Small intestine (tissue), 7 donors: Measurements from ENCODE around the gene PCDH15. TPM values are rescaled to one million over a fixed set of nuclear protein-coding genes. Genes with fewer than 3 reads are reported as not detected.

ENCODE experiments used
- DNase-seq, 2 donors: peaks; one replicate each; pipeline versions ENCODE4 v3.0.0 to v3.0.0-alpha.2; 2013
- FAIRE-seq: peaks from 2 replicates; lab custom pipeline; 2012; peaks lifted over from hg19 to GRCh38; lab: Jason Lieb, UNC
- H3K27ac ChIP-seq, 3 donors: one replicate each; pipeline ENCODE4 v1.5.1; 2013; ENCODE audit warnings: low read length in 2 of 3, mild to moderate bottlenecking in 2 of 3, control low read depth in 1 of 3, inconsistent platforms in 1 of 3, low read depth in 1 of 3, moderate library complexity in 1 of 3
- H3K27me3 ChIP-seq, 3 donors: one replicate each; pipeline ENCODE4 v1.6.1; 2013; ENCODE audit warnings: low read length in 3 of 3, inconsistent platforms in 1 of 3; ENCODE audit not compliant: control insufficient read depth in 3 of 3, insufficient read depth in 3 of 3
- H3K36me3 ChIP-seq, 3 donors: one replicate each; pipeline ENCODE4 v1.6.1; 2013; ENCODE audit warnings: low read length in 3 of 3, inconsistent platforms in 1 of 3, low read depth in 1 of 3, mild to moderate bottlenecking in 1 of 3, moderate library complexity in 1 of 3; ENCODE audit not compliant: control insufficient read depth in 3 of 3, insufficient read depth in 2 of 3
- H3K4me1 ChIP-seq, 3 donors: one replicate each; pipeline ENCODE4 v1.6.1; 2013; ENCODE audit warnings: low read length in 2 of 3, inconsistent platforms in 1 of 3, low read depth in 1 of 3, mild to moderate bottlenecking in 1 of 3, moderate library complexity in 1 of 3; ENCODE audit not compliant: control insufficient read depth in 3 of 3, insufficient read depth in 2 of 3
- H3K4me3 ChIP-seq, 3 donors: one replicate each; pipeline ENCODE4 v1.5.1; 2013; ENCODE audit warnings: low read length in 3 of 3, control low read depth in 1 of 3, inconsistent platforms in 1 of 3, low read depth in 1 of 3, mild to moderate bottlenecking in 1 of 3, moderate library complexity in 1 of 3
- H3K9me3 ChIP-seq, 2 donors: one replicate each; pipeline ENCODE4 v1.6.1; 2013; ENCODE audit warnings: low read depth in 1 of 2, low read length in 1 of 2; ENCODE audit not compliant: control insufficient read depth in 2 of 2, insufficient read depth in 1 of 2
- WGBS, 3 donors: extraction: QIAGEN DNeasy Blood & Tissue Kit; methylation state at CpG; one replicate each; pipeline ENCODE4 v1.1.7; 2013; 5-methylcytosine and 5-hydroxymethylcytosine counted together
- polyA plus RNA-seq, 4 donors: library from polyadenylated mRNA; stranded (reverse) in 3 of 4; unstranded in 1 of 4; fragments of 200-250 nt in 3 of 4; fragments of 120-200 nt in 1 of 4; gene quantifications; one replicate each; pipeline versions ENCODE4 v1.2.1 to v1.2.3, GENCODE V29; 2013
- donor health status: healthy with polysubstance abuse.
- donor health status: control.
- donor health status: control.
- donor health status: Bipolar disorder and iron deficiency.
- donor health status: healthy.

PCDH15 gene
- polyA plus RNA-seq, 4 donors: 0.12 to 0.21 TPM; not detected in 2

- H3K27me3 ChIP-seq: no peaks in the 10 kb centered on the region
- 83 to 94% (median 86%) methylated on average over 1 of the region's 1 CpG for WGBS, 3 donors
- no peaks in the 10 kb centered on the region for H3K4me1 ChIP-seq
- H3K36me3 ChIP-seq: no peaks in the 10 kb centered on the region
- FAIRE-seq: no peak
- DNase-seq: no peak
- no peaks in the 10 kb centered on the region for H3K9me3 ChIP-seq
- no peak overlapping the region for H3K4me3 ChIP-seq
- no peak overlapping the region for H3K27ac ChIP-seq
These were observed 799.0 kb downstream of the PCDH15 start for GRCh38 chr10:54002077-54002476.

GRCh38 chr10:53997953-53998352 is 803.1 kb downstream of the PCDH15 start:
- no peak overlapping the region for H3K27ac ChIP-seq
- H3K4me3 ChIP-seq: no peak overlapping the region
- 48 to 58% (median 52%) methylated on average over 2 of the region's 2 CpGs for WGBS, 3 donors
- peak in 1 of 2 donors; percentile 4 for DNase-seq
- H3K9me3 ChIP-seq: no peaks in the 10 kb centered on the region
- no peaks in the 10 kb centered on the region for H3K36me3 ChIP-seq
- FAIRE-seq: no peak
- no peaks in the 10 kb centered on the region for H3K4me1 ChIP-seq
- no peaks in the 10 kb centered on the region for H3K27me3 ChIP-seq

GRCh38 chr10:53990799-53991238 is 810.2 kb downstream of the PCDH15 start:
- peaks cover 0 to 6% of the 10 kb centered on the region in 2 donors for H3K9me3 ChIP-seq
- no peak overlapping the region for H3K27ac ChIP-seq
- H3K36me3 ChIP-seq: no peaks in the 10 kb centered on the region
- H3K4me1 ChIP-seq: no peaks in the 10 kb centered on the region
- DNase-seq (no peak), FAIRE-seq (no peak)
- H3K4me3 ChIP-seq: no peak overlapping the region
- 88 to 95% (median 92%) methylated on average over 14 to 28 of the region's 28 CpGs for WGBS, 3 donors
- no peaks in the 10 kb centered on the region for H3K27me3 ChIP-seq

GRCh38 chr10:53983431-53983830 is 817.6 kb downstream of the PCDH15 start:
- no peaks in the 10 kb centered on the region for H3K36me3 ChIP-seq
- no peaks in the 10 kb centered on the region for H3K9me3 ChIP-seq
- H3K27me3 ChIP-seq: no peaks in the 10 kb centered on the region
- FAIRE-seq (no peak), DNase-seq (no peak)
- H3K4me1 ChIP-seq: no peaks in the 10 kb centered on the region
- no peak overlapping the region for H3K27ac ChIP-seq
- no peak overlapping the region for H3K4me3 ChIP-seq
- WGBS, 3 donors: 57 to 66% (median 61%) methylated on average over 3 of the region's 3 CpGs

GRCh38 chr10:53980210-53980609 is 820.8 kb downstream of the PCDH15 start:
- Histone ChIP-seq H3K9me3 (no peaks in the 10 kb centered on the region), H3K36me3 (no peaks in the 10 kb centered on the region), H3K27ac (no peak overlapping the region), H3K4me1 (no peaks in the 10 kb centered on the region), H3K4me3 (no peak overlapping the region), H3K27me3 (no peaks in the 10 kb centered on the region)
- DNase-seq: no peak
- FAIRE-seq: no peak
- WGBS, 3 donors: 82 to 88% (median 88%) methylated on average over 3 of the region's 3 CpGs

GRCh38 chr10:53978301-53978700 is 822.7 kb downstream of the PCDH15 start:
- no peaks in the 10 kb centered on the region for H3K36me3 ChIP-seq
- H3K27ac ChIP-seq: no peak overlapping the region
- H3K27me3 ChIP-seq: no peaks in the 10 kb centered on the region
- no peaks in the 10 kb centered on the region for H3K9me3 ChIP-seq
- FAIRE-seq (no peak), DNase-seq (no peak)
- WGBS, 3 donors: 68 to 84% (median 74%) methylated on average over 3 of the region's 3 CpGs
- H3K4me3 ChIP-seq: no peak overlapping the region
- no peaks in the 10 kb centered on the region for H3K4me1 ChIP-seq

- FAIRE-seq (no peak), DNase-seq (no peak)
- Histone ChIP-seq H3K27ac (no peak overlapping the region), H3K4me3 (no peak overlapping the region), H3K4me1 (no peaks in the 10 kb centered on the region), H3K36me3 (no peaks in the 10 kb centered on the region), H3K9me3 (no peaks in the 10 kb centered on the region), H3K27me3 (no peaks in the 10 kb centered on the region)
- 77 to 87% (median 81%) methylated on average over 2 of the region's 2 CpGs for WGBS, 3 donors
These were observed 823.8 kb downstream of the PCDH15 start for GRCh38 chr10:53977267-53977666.

- H3K4me1 ChIP-seq: no peaks in the 10 kb centered on the region
- H3K27ac ChIP-seq: no peak overlapping the region
- H3K36me3 ChIP-seq: no peaks in the 10 kb centered on the region
- peaks cover 0 to 2% of the 10 kb centered on the region in 2 donors for H3K9me3 ChIP-seq
- H3K4me3 ChIP-seq: no peak overlapping the region
- no peak for FAIRE-seq
- WGBS, 3 donors: 69 to 84% (median 70%) methylated on average over 3 of the region's 3 CpGs
- no peaks in the 10 kb centered on the region for H3K27me3 ChIP-seq
- no peak for DNase-seq
These were observed 843.6 kb downstream of the PCDH15 start for GRCh38 chr10:53957401-53957800.

GRCh38 chr10:53955091-53955490 is 845.9 kb downstream of the PCDH15 start:
- H3K4me3 ChIP-seq: no peak overlapping the region
- no peak for FAIRE-seq
- H3K27ac ChIP-seq: no peak overlapping the region
- 65 to 81% (median 74%) methylated on average over 6 of the region's 6 CpGs for WGBS, 3 donors
- H3K27me3 ChIP-seq: no peaks in the 10 kb centered on the region
- no peaks in the 10 kb centered on the region for H3K36me3 ChIP-seq
- H3K4me1 ChIP-seq: no peaks in the 10 kb centered on the region
- DNase-seq: no peak
- peaks cover 0 to 9% of the 10 kb centered on the region in 2 donors for H3K9me3 ChIP-seq
